ENCODE measurements around the gene TES.
A peak's percentile ranks its signal among the peaks of the same experiment; 100 is the strongest.

Gene TES

GRCh38 chr7:116252249-116252648 is 41.9 kb downstream of the TES start:
- Histone ChIP-seq H3K4me2 (ENCODE audit: insufficient read depth, low read length, poor library complexity, severe bottlenecking) (no peak overlapping the region), H2AFZ (ENCODE audit: low read length) (no peak overlapping the region), H3K4me1 (ENCODE audit: control insufficient read depth in 2 of 2, insufficient read depth in 1 of 2, low read depth in 1 of 2, low read length in 2 of 2) (no peaks in the 10 kb centered on the region), H3K9ac (ENCODE audit: low read depth, low read length, poor library complexity) (no peak overlapping the region), H2AK5ac (ENCODE audit: low read depth, low read length) (no peak overlapping the region), H3K4me3 (ENCODE audit: low read length in 2 of 2) (no peak overlapping the region), H3K18ac (ENCODE audit: low read length) (no peak overlapping the region), H3K14ac (ENCODE audit: low read length) (no peak overlapping the region), H3K4ac (ENCODE audit: low read length) (no peak overlapping the region), H3K79me1 (ENCODE audit: low read depth, low read length) (no peaks in the 10 kb centered on the region), H3K36me3 (replicated peaks in 1 of 2; ENCODE audit: control insufficient read depth in 2 of 2, insufficient read depth in 2 of 2, low read length in 2 of 2) (peaks cover 0 to 46% of the 10 kb centered on the region in 2 donors), H4K91ac (ENCODE audit: low read depth, low read length, poor library complexity) (no peak overlapping the region), H2BK5ac (ENCODE audit: low read length) (no peak overlapping the region), H2BK12ac (ENCODE audit: low read length) (no peak overlapping the region), H4K8ac (ENCODE audit: low read depth, low read length) (no peak overlapping the region), H3K23ac (ENCODE audit: low read depth, low read length, poor library complexity) (no peak overlapping the region), H3K27ac (replicated peaks; ENCODE audit: low read length) (no peak overlapping the region), H3K9me3 (replicated peaks in 1 of 2; ENCODE audit: control insufficient read depth in 2 of 2, insufficient read depth in 1 of 2, low read depth in 1 of 2, low read length in 2 of 2) (no peaks in the 10 kb centered on the region), H3K27me3 (ENCODE audit: control insufficient read depth in 3 of 3, insufficient read depth in 3 of 3, low read depth in 1 of 3, low read length in 3 of 3) (no peaks in the 10 kb centered on the region), H2BK120ac (ENCODE audit: low read depth, low read length) (no peak overlapping the region), H2BK15ac (ENCODE audit: low read length) (no peak overlapping the region)
- DNase-seq (ENCODE audit: low spot score): no peak
- no CpG with 5 or more reads among the region's 3 CpGs for WGBS, 2 donors (ENCODE audit: extremely low coverage in 2 of 2, insufficient read length in 2 of 2, insufficient replicate concordance in 1 of 2)

GRCh38 chr7:116257156-116257555 is 46.8 kb downstream of the TES start:
- Histone ChIP-seq H2BK120ac (ENCODE audit: low read depth, low read length) (no peak overlapping the region), H3K14ac (ENCODE audit: low read length) (no peak overlapping the region), H4K91ac (ENCODE audit: low read depth, low read length, poor library complexity) (no peak overlapping the region), H2AFZ (ENCODE audit: low read length) (no peak overlapping the region), H3K4me1 (ENCODE audit: control insufficient read depth in 2 of 2, insufficient read depth in 1 of 2, low read depth in 1 of 2, low read length in 2 of 2) (no peaks in the 10 kb centered on the region), H2BK5ac (ENCODE audit: low read length) (no peak overlapping the region), H3K4me2 (ENCODE audit: insufficient read depth, low read length, poor library complexity, severe bottlenecking) (no peak overlapping the region), H3K79me1 (ENCODE audit: low read depth, low read length) (no peaks in the 10 kb centered on the region), H3K9me3 (replicated peaks in 1 of 2; ENCODE audit: control insufficient read depth in 2 of 2, insufficient read depth in 1 of 2, low read depth in 1 of 2, low read length in 2 of 2) (no peaks in the 10 kb centered on the region), H3K9ac (ENCODE audit: low read depth, low read length, poor library complexity) (no peak overlapping the region), H4K8ac (ENCODE audit: low read depth, low read length) (no peak overlapping the region), H3K36me3 (replicated peaks in 1 of 2; ENCODE audit: control insufficient read depth in 2 of 2, insufficient read depth in 2 of 2, low read length in 2 of 2) (peaks cover 0 to 27% of the 10 kb centered on the region in 2 donors), H2BK12ac (ENCODE audit: low read length) (no peak overlapping the region), H3K4me3 (ENCODE audit: low read length in 2 of 2) (no peak overlapping the region), H3K4ac (ENCODE audit: low read length) (no peak overlapping the region), H2BK15ac (ENCODE audit: low read length) (no peak overlapping the region), H3K27me3 (ENCODE audit: control insufficient read depth in 3 of 3, insufficient read depth in 3 of 3, low read depth in 1 of 3, low read length in 3 of 3) (no peaks in the 10 kb centered on the region), H3K18ac (ENCODE audit: low read length) (no peak overlapping the region), H3K23ac (ENCODE audit: low read depth, low read length, poor library complexity) (no peak overlapping the region), H3K27ac (replicated peaks; ENCODE audit: low read length) (no peak overlapping the region), H2AK5ac (ENCODE audit: low read depth, low read length) (no peak overlapping the region)
- DNase-seq (ENCODE audit: low spot score): no peak
- WGBS, 2 donors (ENCODE audit: extremely low coverage in 2 of 2, insufficient read length in 2 of 2, insufficient replicate concordance in 1 of 2): no CpG with 5 or more reads among the region's 3 CpGs

- Histone ChIP-seq H2AFZ (ENCODE audit: low read length) (no peak overlapping the region), H3K4me3 (ENCODE audit: low read length in 2 of 2) (no peak overlapping the region), H2AK5ac (ENCODE audit: low read depth, low read length) (no peak overlapping the region), H2BK5ac (ENCODE audit: low read length) (no peak overlapping the region), H2BK12ac (ENCODE audit: low read length) (no peak overlapping the region), H3K9me3 (replicated peaks in 1 of 2; ENCODE audit: control insufficient read depth in 2 of 2, insufficient read depth in 1 of 2, low read depth in 1 of 2, low read length in 2 of 2) (no peaks in the 10 kb centered on the region), H3K4ac (ENCODE audit: low read length) (no peak overlapping the region), H3K4me2 (ENCODE audit: insufficient read depth, low read length, poor library complexity, severe bottlenecking) (no peak overlapping the region), H3K14ac (ENCODE audit: low read length) (no peak overlapping the region), H3K36me3 (replicated peaks in 1 of 2; ENCODE audit: control insufficient read depth in 2 of 2, insufficient read depth in 2 of 2, low read length in 2 of 2) (peaks cover 0 to 11% of the 10 kb centered on the region in 2 donors), H3K27me3 (ENCODE audit: control insufficient read depth in 3 of 3, insufficient read depth in 3 of 3, low read depth in 1 of 3, low read length in 3 of 3) (no peaks in the 10 kb centered on the region), H4K91ac (ENCODE audit: low read depth, low read length, poor library complexity) (no peak overlapping the region), H3K79me1 (ENCODE audit: low read depth, low read length) (no peaks in the 10 kb centered on the region), H2BK15ac (ENCODE audit: low read length) (no peak overlapping the region), H3K18ac (ENCODE audit: low read length) (no peak overlapping the region), H3K4me1 (ENCODE audit: control insufficient read depth in 2 of 2, insufficient read depth in 1 of 2, low read depth in 1 of 2, low read length in 2 of 2) (no peaks in the 10 kb centered on the region), H2BK120ac (ENCODE audit: low read depth, low read length) (no peak overlapping the region), H3K9ac (ENCODE audit: low read depth, low read length, poor library complexity) (no peak overlapping the region), H3K27ac (replicated peaks; ENCODE audit: low read length) (no peak overlapping the region), H3K23ac (ENCODE audit: low read depth, low read length, poor library complexity) (no peak overlapping the region), H4K8ac (ENCODE audit: low read depth, low read length) (no peak overlapping the region)
- peak; percentile 30 for DNase-seq (ENCODE audit: low spot score)
- no CpG with 5 or more reads among the region's 2 CpGs for WGBS, 2 donors (ENCODE audit: extremely low coverage in 2 of 2, insufficient read length in 2 of 2, insufficient replicate concordance in 1 of 2)
Observed at GRCh38 chr7:116258734-116259133, 48.4 kb downstream of the TES start.

- Histone ChIP-seq H4K91ac (ENCODE audit: low read depth, low read length, poor library complexity) (no peak overlapping the region), H4K8ac (ENCODE audit: low read depth, low read length) (no peak overlapping the region), H2AFZ (ENCODE audit: low read length) (no peak overlapping the region), H2BK5ac (ENCODE audit: low read length) (no peak overlapping the region), H3K9me3 (replicated peaks in 1 of 2; ENCODE audit: control insufficient read depth in 2 of 2, insufficient read depth in 1 of 2, low read depth in 1 of 2, low read length in 2 of 2) (no peaks in the 10 kb centered on the region), H3K4me2 (ENCODE audit: insufficient read depth, low read length, poor library complexity, severe bottlenecking) (no peak overlapping the region), H3K4me3 (ENCODE audit: low read length in 2 of 2) (no peak overlapping the region), H3K9ac (ENCODE audit: low read depth, low read length, poor library complexity) (no peak overlapping the region), H3K27ac (replicated peaks; ENCODE audit: low read length) (no peak overlapping the region), H3K23ac (ENCODE audit: low read depth, low read length, poor library complexity) (no peak overlapping the region), H3K4ac (ENCODE audit: low read length) (no peak overlapping the region), H3K79me1 (ENCODE audit: low read depth, low read length) (no peaks in the 10 kb centered on the region), H3K36me3 (replicated peaks in 1 of 2; ENCODE audit: control insufficient read depth in 2 of 2, insufficient read depth in 2 of 2, low read length in 2 of 2) (peaks cover 0 to 7% of the 10 kb centered on the region in 2 donors), H3K27me3 (ENCODE audit: control insufficient read depth in 3 of 3, insufficient read depth in 3 of 3, low read depth in 1 of 3, low read length in 3 of 3) (no peaks in the 10 kb centered on the region), H3K4me1 (ENCODE audit: control insufficient read depth in 2 of 2, insufficient read depth in 1 of 2, low read depth in 1 of 2, low read length in 2 of 2) (no peaks in the 10 kb centered on the region), H2BK12ac (ENCODE audit: low read length) (no peak overlapping the region), H2AK5ac (ENCODE audit: low read depth, low read length) (no peak overlapping the region), H3K18ac (ENCODE audit: low read length) (no peak overlapping the region), H2BK15ac (ENCODE audit: low read length) (no peak overlapping the region), H3K14ac (ENCODE audit: low read length) (no peak overlapping the region), H2BK120ac (ENCODE audit: low read depth, low read length) (no peak overlapping the region)
- no CpG with 5 or more reads among the region's 5 CpGs for WGBS, 2 donors (ENCODE audit: extremely low coverage in 2 of 2, insufficient read length in 2 of 2, insufficient replicate concordance in 1 of 2)
- DNase-seq (ENCODE audit: low spot score): no peak
Observed at GRCh38 chr7:116259156-116259870, 49.0 kb downstream of the TES start.

Measured in neuronal stem cell (in vitro differentiated cells).